H1 (cell line): ENCODE measurements around the gene SLC4A1AP. TPM values are rescaled to one million over a fixed set of nuclear protein-coding genes. Genes with fewer than 3 reads are reported as not detected.

Experiments used
- CTCF ChIA-PET: fragments of 300-600 bp; sonication (Branson Sonifier 250); formaldehyde crosslinking; loops from one replicate; lab custom pipeline; 2021; ENCODE audit not compliant: partially characterized antibody; lab: Charles Lee
- POLR2A ChIA-PET: fragments of 300-600 bp; sonication (Branson Sonifier 250); formaldehyde crosslinking; loops from one replicate; lab custom pipeline; 2021; ENCODE audit warnings: inconsistent platforms; ENCODE audit not compliant: partially characterized antibody; lab: Charles Lee
- DNase-seq, 2 experiments: peaks; one replicate each; pipeline versions ENCODE4 v3.0.0 to v3.0.0-alpha.2; 2010 to 2022; ENCODE audit warnings: low spot score in 2 of 2, low read depth in 1 of 2, mixed read lengths in 1 of 2
- FAIRE-seq: peaks from 2 replicates; lab custom pipeline; 2011; peaks lifted over from hg19 to GRCh38; lab: Jason Lieb, UNC
- H2AFZ ChIP-seq: 2 replicates; pipeline ENCODE4 v1.8.1; 2012; ENCODE audit warnings: low read length, inconsistent platforms
- H2AK5ac ChIP-seq: 2 replicates; pipeline ENCODE4 v1.6.1; 2013; ENCODE audit warnings: low read depth, low read length
- H2BK120ac ChIP-seq: replicated peaks from 2 replicates; pipeline ENCODE3; 2013; ENCODE audit warnings: low read depth, low read length, inconsistent platforms
- H2BK12ac ChIP-seq: 2 replicates; pipeline ENCODE4 v1.6.1; 2013; ENCODE audit warnings: low read depth, low read length
- H2BK15ac ChIP-seq: 2 replicates; pipeline ENCODE4 v1.6.1; 2013; ENCODE audit warnings: low read length
- H2BK20ac ChIP-seq: 2 replicates; pipeline ENCODE4 v1.6.1; 2013; ENCODE audit warnings: low read length
- H2BK5ac ChIP-seq: 2 replicates; pipeline ENCODE4 v1.6.1; 2013; ENCODE audit warnings: low read depth, low read length
- H3K14ac ChIP-seq: 2 replicates; pipeline ENCODE4 v1.6.1; 2013; ENCODE audit warnings: inconsistent platforms; ENCODE audit not compliant: insufficient read length
- H3K18ac ChIP-seq: 2 replicates; pipeline ENCODE4 v1.6.1; 2013; ENCODE audit warnings: low read length; ENCODE audit errors: extremely low read depth
- H3K23ac ChIP-seq: 2 replicates; pipeline ENCODE4 v1.6.1; 2013; ENCODE audit warnings: inconsistent platforms; ENCODE audit not compliant: insufficient read length
- H3K23me2 ChIP-seq: 2 replicates; pipeline ENCODE4 v1.6.1; 2013; ENCODE audit warnings: low read depth, low read length
- H3K27ac ChIP-seq: 2 replicates; pipeline ENCODE4 v1.6.1; 2011; ENCODE audit warnings: low read depth, low read length, inconsistent platforms
- H3K27me3 ChIP-seq, 4 experiments: replicated peaks in 1 of 4; 1 replicate in 1 of 4; 2 replicates in 3 of 4; pipeline versions ENCODE4 v1.6.1 to v1.8.1; 2011 to 2013; ENCODE audit warnings: low read length in 3 of 4, mild to moderate bottlenecking in 3 of 4, inconsistent platforms in 2 of 4, mixed read lengths in 2 of 4, moderate library complexity in 1 of 4; ENCODE audit not compliant: control insufficient read depth in 3 of 4, insufficient read depth in 3 of 4; ENCODE audit errors: extremely low read depth in 1 of 4
- H3K36me3 ChIP-seq, 4 experiments: 2 replicates each; pipeline versions ENCODE4 v1.6.1 to v1.8.1; 2011 to 2013; ENCODE audit warnings: mild to moderate bottlenecking in 4 of 4, low read length in 3 of 4, moderate library complexity in 2 of 4, control low read depth in 1 of 4, inconsistent platforms in 1 of 4; ENCODE audit not compliant: insufficient read depth in 4 of 4, control insufficient read depth in 2 of 4
- H3K4ac ChIP-seq: replicated peaks from 2 replicates; pipeline ENCODE3; 2013; ENCODE audit warnings: low read length, low read depth, mixed read lengths, inconsistent platforms; ENCODE audit not compliant: insufficient read length
- H3K4me1 ChIP-seq, 4 experiments: replicated peaks in 1 of 4; 1 replicate in 1 of 4; 2 replicates in 3 of 4; pipeline versions ENCODE4 v1.6.1 to v1.8.1; 2011 to 2013; ENCODE audit warnings: low read length in 3 of 4, inconsistent platforms in 2 of 4, mixed read lengths in 1 of 4; ENCODE audit not compliant: insufficient read depth in 4 of 4, control insufficient read depth in 3 of 4
- H3K4me2 ChIP-seq, 2 experiments: 2 replicates each; pipeline versions ENCODE4 v1.6.1 to v1.8.1; 2011 to 2013; ENCODE audit warnings: low read depth in 2 of 2, low read length in 2 of 2, control low read depth in 1 of 2, inconsistent platforms in 1 of 2, mild to moderate bottlenecking in 1 of 2; ENCODE audit not compliant: insufficient read depth in 1 of 2
- H3K4me3 ChIP-seq, 4 experiments: fragments of 200-600, 300-600 bp in 1 of 4; sonication (generic), shearing (Covaris generic), sonication (Bioruptor Twin) in 1 of 4; 2 replicates each; pipeline versions ENCODE4 v1.5.1 to v1.8.1; 2011 to 2016; ENCODE audit warnings: low read length in 4 of 4, low read depth in 3 of 4, control low read depth in 2 of 4, inconsistent platforms in 2 of 4, mild to moderate bottlenecking in 2 of 4, mixed read lengths in 1 of 4, moderate library complexity in 1 of 4; ENCODE audit not compliant: insufficient read depth in 2 of 4; ENCODE audit errors: extremely low read depth in 1 of 4
- H3K56ac ChIP-seq: replicated peaks from 2 replicates; pipeline ENCODE3; 2013; ENCODE audit warnings: low read depth, mild to moderate bottlenecking, mixed read lengths, low read length, inconsistent platforms; ENCODE audit not compliant: insufficient read length
- H3K79me1 ChIP-seq: 2 replicates; pipeline ENCODE4 v1.6.1; 2013; ENCODE audit warnings: low read depth, low read length, control low read depth
- H3K79me2 ChIP-seq, 2 experiments: 2 replicates each; pipeline versions ENCODE4 v1.6.1 to v1.8.1; 2012 to 2013; ENCODE audit warnings: low read length in 2 of 2, mild to moderate bottlenecking in 2 of 2, inconsistent platforms in 1 of 2; ENCODE audit not compliant: insufficient read depth in 2 of 2, control insufficient read depth in 1 of 2
- H3K9ac ChIP-seq, 4 experiments: replicated peaks in 1 of 4; 1 replicate in 1 of 4; 2 replicates in 3 of 4; pipeline versions ENCODE4 v1.6.1 to v1.8.1; 2011 to 2013; ENCODE audit warnings: low read depth in 3 of 4, low read length in 3 of 4, control low read depth in 2 of 4, mild to moderate bottlenecking in 2 of 4, moderate library complexity in 2 of 4, inconsistent platforms in 1 of 4; ENCODE audit errors: extremely low read depth in 1 of 4
- H3K9me3 ChIP-seq, 2 experiments: 2 replicates each; pipeline versions ENCODE4 v1.6.1 to v1.8.1; 2012 to 2013; ENCODE audit warnings: mild to moderate bottlenecking in 2 of 2, moderate library complexity in 2 of 2, control low read depth in 1 of 2, inconsistent platforms in 1 of 2, low read depth in 1 of 2, low read length in 1 of 2, mixed read lengths in 1 of 2; ENCODE audit not compliant: insufficient read depth in 2 of 2
- H4K20me1 ChIP-seq, 2 experiments: replicated peaks in 1 of 2; 2 replicates each; pipeline versions ENCODE3 to v1.8.1; 2011 to 2013; ENCODE audit warnings: inconsistent platforms in 2 of 2, low read length in 2 of 2, mild to moderate bottlenecking in 1 of 2; ENCODE audit not compliant: insufficient read depth in 2 of 2, control insufficient read depth in 1 of 2
- H4K5ac ChIP-seq: 2 replicates; pipeline ENCODE4 v1.6.1; 2013; ENCODE audit warnings: low read length, low read depth, mixed read lengths, inconsistent platforms; ENCODE audit not compliant: insufficient read length
- H4K8ac ChIP-seq: 2 replicates; pipeline ENCODE4 v1.8.0; 2013; ENCODE audit warnings: mild to moderate bottlenecking, moderate library complexity, low read length, inconsistent platforms; ENCODE audit not compliant: insufficient read depth; ENCODE audit errors: extremely low read depth
- H4K91ac ChIP-seq: replicated peaks from 2 replicates; pipeline ENCODE3; 2013; ENCODE audit warnings: low read length, mixed read lengths, inconsistent platforms; ENCODE audit not compliant: insufficient read length
- ASH2L ChIP-seq: fragments of 200-600, 300-600 bp; sonication (generic); IDR thresholded peaks from one replicate; pipeline ENCODE4 v1.7.1; 2017; ENCODE audit warnings: low read length
- EZH2 ChIP-seq: fragments of 200-600 bp; sonication (generic); IDR thresholded peaks from 2 replicates; pipeline ENCODE4 v1.7.1; 2012; ENCODE audit warnings: low read depth, mild to moderate bottlenecking, moderate library complexity, low read length, inconsistent platforms; ENCODE audit not compliant: severe bottlenecking
- SP4 ChIP-seq: IDR thresholded peaks from 2 replicates; pipeline ENCODE4 v1.6.1; 2012; ENCODE audit warnings: low read length, inconsistent platforms
- ZNF274 ChIP-seq: IDR thresholded peaks from 2 replicates; pipeline ENCODE4 v1.7.0; 2012; ENCODE audit warnings: low read length, borderline replicate concordance; ENCODE audit errors: extremely low read depth
- WGBS, 2 experiments: shearing (Covaris generic) in 1 of 2; methylation state at CpG; one replicate each; pipeline versions ENCODE4 v1.1.6 to v1.1.7; 2013 to 2015; ENCODE audit warnings: low lambda C conversion rate in 2 of 2, mixed read lengths in 2 of 2, inconsistent platforms in 1 of 2, low coverage in 1 of 2, missing lambda C conversion rate in 1 of 2; ENCODE audit not compliant: insufficient replicate concordance in 2 of 2, insufficient coverage in 1 of 2, insufficient read length in 1 of 2; ENCODE audit errors: extremely low coverage in 1 of 2, missing lambda C conversion rate in 1 of 2; 5-methylcytosine and 5-hydroxymethylcytosine counted together
- polyA plus RNA-seq, 7 experiments: library from polyadenylated mRNA; depleted of rRNA in 3 of 7; stranded (reverse) in 5 of 7; unstranded in 2 of 7; fragments of >200 nt in 5 of 7; fragments of 200-250 nt in 2 of 7; gene quantifications; 1 replicate in 5 of 7; 2 replicates in 1 of 7; 4 replicates in 1 of 7; pipeline versions ENCODE4 v1.2.1 to v1.2.3, GENCODE V29; 2011 to 2013; ENCODE audit warnings: missing spikeins in 2 of 7, mixed read lengths in 2 of 7
- total RNA-seq: library from RNA; stranded (reverse); fragmentation: NEBNext Ultra II Directional; extraction: Animal tissue kit (Norgen Biotek cat#: 25700); gene quantifications from 2 replicates; pipeline ENCODE4 v1.2.1, GENCODE V29; 2021
- TF ChIP-seq, protein P1 (sequence below), 3 experiments: IDR thresholded peaks; 1 replicate in 2 of 3; 2 replicates in 1 of 3; pipeline versions ENCODE4 v1.5.1 to v1.6.1; 2011; ENCODE audit warnings: low read length in 3 of 3, mild to moderate bottlenecking in 3 of 3, inconsistent platforms in 2 of 3, low read depth in 1 of 3, moderate library complexity in 1 of 3; ENCODE audit not compliant: insufficient read depth in 1 of 3; ENCODE audit errors: control extremely low read depth in 1 of 3

Gene SLC4A1AP
- total and polyA plus RNA-seq, 2 of the 8 experiments (the other 6 are each of a cell fraction or from before 2014, with no cell fraction given): 8.1 to 18.4 TPM

DNA sequence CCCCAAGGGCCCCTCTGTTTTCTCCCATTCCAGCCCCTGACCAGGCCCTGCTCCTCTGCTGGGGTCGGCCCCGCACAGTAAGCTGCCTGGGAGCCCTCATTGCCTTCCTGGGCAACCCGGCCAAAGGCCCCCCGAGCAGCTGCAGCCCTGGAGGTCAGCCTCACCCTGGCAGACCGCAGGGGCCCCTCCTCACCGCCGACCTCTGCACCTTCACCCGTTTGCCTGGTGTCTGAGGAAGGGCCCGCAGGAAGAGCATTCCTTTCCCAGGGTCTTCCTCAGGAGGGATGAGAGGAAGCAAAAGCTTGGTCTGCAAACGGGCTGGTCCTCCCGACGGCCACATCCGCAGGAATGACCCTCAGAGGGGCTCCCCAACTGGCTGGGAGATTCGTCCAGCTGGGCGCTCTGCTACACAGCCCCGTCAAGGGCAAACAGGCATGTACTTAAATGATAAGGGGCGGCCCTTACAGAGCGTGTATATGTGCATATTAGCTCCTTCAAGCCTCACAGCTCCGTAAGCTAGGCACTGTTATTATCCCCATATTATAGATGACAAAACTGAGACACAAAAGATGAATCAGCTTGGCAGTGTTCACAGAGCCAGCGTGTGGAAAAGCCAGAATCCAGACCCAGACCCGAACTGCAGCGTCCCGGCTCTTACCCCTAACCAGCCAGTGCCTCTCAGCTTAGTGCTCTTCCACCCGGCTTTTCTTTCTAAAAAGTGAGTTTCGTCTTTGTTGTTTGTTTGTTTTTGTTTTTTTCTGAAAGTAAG, 52.8 kb downstream of the SLC4A1AP start:
- H3K27me3 ChIP-seq: no peaks in the 10 kb centered on the region
- peak overlapping the region; percentile 34 for H3K4ac ChIP-seq
- H3K9me3 ChIP-seq: no peaks in the 10 kb centered on the region
- CTCF ChIA-PET: interaction anchor here (0.6 to 2.8 kb wide), 7 partner anchors 12 to 210 kb away, joined by 3 to 9 read pairs (median 3); no protein-coding TSS in a partner anchor
- no peak overlapping the region for H3K27ac ChIP-seq
- no peak for FAIRE-seq
- peak in 1 of 2 experiments; percentile 75 for DNase-seq
- H3K23ac ChIP-seq: no peak overlapping the region
- H4K20me1 ChIP-seq: no peaks in the 10 kb centered on the region
- H3K4me1 ChIP-seq: peaks cover 3 to 12% (median 6%) of the 10 kb centered on the region in 4 experiments
- no peak overlapping the region for H3K14ac ChIP-seq
- 11% methylated on average over 25 of the region's 25 CpGs; no CpG with 5 or more reads in 1 of the 2 experiments for WGBS, 2 experiments
- H2BK5ac ChIP-seq: peak overlapping the region; percentile 44; the same call in 1 of the 2 replicates
- peak; percentile 64 for TF ChIP-seq ASH2L
- no peak for TF ChIP-seq ZNF274
- TF ChIP-seq, protein P1, sequence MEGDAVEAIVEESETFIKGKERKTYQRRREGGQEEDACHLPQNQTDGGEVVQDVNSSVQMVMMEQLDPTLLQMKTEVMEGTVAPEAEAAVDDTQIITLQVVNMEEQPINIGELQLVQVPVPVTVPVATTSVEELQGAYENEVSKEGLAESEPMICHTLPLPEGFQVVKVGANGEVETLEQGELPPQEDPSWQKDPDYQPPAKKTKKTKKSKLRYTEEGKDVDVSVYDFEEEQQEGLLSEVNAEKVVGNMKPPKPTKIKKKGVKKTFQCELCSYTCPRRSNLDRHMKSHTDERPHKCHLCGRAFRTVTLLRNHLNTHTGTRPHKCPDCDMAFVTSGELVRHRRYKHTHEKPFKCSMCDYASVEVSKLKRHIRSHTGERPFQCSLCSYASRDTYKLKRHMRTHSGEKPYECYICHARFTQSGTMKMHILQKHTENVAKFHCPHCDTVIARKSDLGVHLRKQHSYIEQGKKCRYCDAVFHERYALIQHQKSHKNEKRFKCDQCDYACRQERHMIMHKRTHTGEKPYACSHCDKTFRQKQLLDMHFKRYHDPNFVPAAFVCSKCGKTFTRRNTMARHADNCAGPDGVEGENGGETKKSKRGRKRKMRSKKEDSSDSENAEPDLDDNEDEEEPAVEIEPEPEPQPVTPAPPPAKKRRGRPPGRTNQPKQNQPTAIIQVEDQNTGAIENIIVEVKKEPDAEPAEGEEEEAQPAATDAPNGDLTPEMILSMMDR (IDR thresholded peaks at IDR 0.05; ENCODE audit: control extremely low read depth in 1 of 3, insufficient read depth in 1 of 3, low read depth in 1 of 3, low read length in 3 of 3): no peak
- peak; percentile 22 for TF ChIP-seq EZH2
- TF ChIP-seq SP4: no peak
- TF ChIP-seq, all 59 proteins: peak for 2
- Histone ChIP-seq H2BK20ac (0 out of 2 replicates have a peak overlapping the region, but pooled peaks have one; percentile 61), H3K4me3 (peak overlapping the region; percentile 37 to 86 (median 51); a peak in 6 of 8 replicates), H2AFZ (peak overlapping the region; percentile 45; the same call in 1 of the 2 replicates), H3K79me1 (no peaks in the 10 kb centered on the region), H3K18ac (peak overlapping the region; percentile 71), H2AK5ac (no peak overlapping the region), H3K79me2 (no peaks in the 10 kb centered on the region), H4K91ac (peak overlapping the region; percentile 44), H2BK15ac (peak overlapping the region; percentile 99; the same call in 1 of the 2 replicates), H2BK120ac (no peak overlapping the region), H4K8ac (peak overlapping the region; percentile 83), H2BK12ac (peak overlapping the region; percentile 68; the same call in 1 of the 2 replicates), H4K5ac (peak overlapping the region; percentile 32), H3K56ac (no peak overlapping the region), H3K23me2 (peaks cover 11% of the 10 kb centered on the region; the same call in 1 of the 2 replicates), H3K9ac (no peak overlapping the region; a peak in 1 of 7 replicates), H3K36me3 (no peaks in the 10 kb centered on the region; a peak in 1 of 8 replicates), H3K4me2 (peak overlapping the region; percentile 71 to 76)
- POLR2A ChIA-PET: interaction anchor here (0.9 to 2.9 kb wide), 8 partner anchors 9 to 674 kb away, joined by 3 to 24 read pairs (median 7); no protein-coding TSS in a partner anchor
